SK-N-SH (cell line): ENCODE results near the gene TBL3. TPM values are rescaled to one million over a fixed set of nuclear protein-coding genes. Genes with fewer than 3 reads are reported as not detected.

Source experiments
- CTCF ChIA-PET: fragments of 300-600, 350-600 bp; formaldehyde crosslinking; extraction: SDS; loops from one replicate; lab custom pipeline; 2021; lab: Yijun Ruan, JAX
- POLR2A ChIA-PET: fragments of 350-600 bp; sonication (Branson Sonifier 250); formaldehyde crosslinking; extraction: SDS; loops from one replicate; lab custom pipeline; 2020; ENCODE audit warnings: antibody characterized with exemption, inconsistent platforms; lab: Yijun Ruan, JAX
- DNase-seq: peaks from one replicate; pipeline ENCODE4 v3.0.0; 2012
- H2AFZ ChIP-seq: fragments of 200-600 bp; sonication (generic); 2 replicates; pipeline ENCODE4 v1.8.1; 2016; ENCODE audit warnings: antibody characterized with exemption, mild to moderate bottlenecking, low read depth
- H3F3A ChIP-seq: fragments of 200-600 bp; sonication (generic); replicated peaks from 2 replicates; pipeline ENCODE3; 2016; ENCODE audit warnings: antibody characterized with exemption, mild to moderate bottlenecking; ENCODE audit not compliant: insufficient read depth
- H3K27ac ChIP-seq, 2 experiments: fragments of 200-500 bp in 1 of 2; fragments of 200-600 bp in 1 of 2; sonication (Bioruptor generic) in 1 of 2; sonication (generic), shearing (Covaris generic) in 1 of 2; 2 replicates each; pipeline versions ENCODE4 v1.5.1 to v1.6.1; 2014 to 2016; ENCODE audit warnings: low read depth in 2 of 2, inconsistent platforms in 1 of 2, low read length in 1 of 2, mild to moderate bottlenecking in 1 of 2, mixed read lengths in 1 of 2
- H3K27me3 ChIP-seq: fragments of 200-600 bp; sonication (generic), shearing (Covaris generic); 2 replicates; pipeline ENCODE4 v1.6.1; 2016; ENCODE audit warnings: mixed run types; ENCODE audit not compliant: insufficient read depth
- H3K36me3 ChIP-seq, 2 experiments: fragments of 200-500 bp in 1 of 2; fragments of 200-600 bp in 1 of 2; sonication (Bioruptor generic) in 1 of 2; sonication (generic) in 1 of 2; replicated peaks in 1 of 2; 2 replicates each; pipeline versions ENCODE3 to v1.5.1; 2014 to 2016; ENCODE audit warnings: low read length in 1 of 2, mild to moderate bottlenecking in 1 of 2; ENCODE audit not compliant: insufficient read depth in 2 of 2, control insufficient read depth in 1 of 2
- H3K4me1 ChIP-seq, 2 experiments: fragments of 200-500 bp in 1 of 2; fragments of 200-600 bp in 1 of 2; sonication (Bioruptor generic) in 1 of 2; sonication (generic), shearing (Covaris generic) in 1 of 2; 2 replicates each; pipeline versions ENCODE4 v1.5.1 to v1.6.1; 2014 to 2016; ENCODE audit warnings: low read depth in 1 of 2, low read length in 1 of 2, mixed run types in 1 of 2; ENCODE audit not compliant: insufficient read depth in 2 of 2, control insufficient read depth in 1 of 2
- H3K4me2 ChIP-seq: fragments of 200-600 bp; sonication (generic), shearing (Covaris generic); 2 replicates; pipeline ENCODE4 v1.6.1; 2017; ENCODE audit warnings: mixed run types
- H3K4me3 ChIP-seq, 2 experiments: fragments of 200-500 bp in 1 of 2; fragments of 200-600 bp in 1 of 2; sonication (Bioruptor generic) in 1 of 2; sonication (generic), shearing (Covaris generic) in 1 of 2; 2 replicates each; pipeline versions ENCODE4 v1.5.1 to v1.8.1; 2014 to 2016; ENCODE audit warnings: low read depth in 2 of 2, inconsistent platforms in 1 of 2, low read length in 1 of 2, mild to moderate bottlenecking in 1 of 2, mixed read lengths in 1 of 2, moderate library complexity in 1 of 2
- H3K79me2 ChIP-seq: fragments of 200-600 bp; sonication (generic); 2 replicates; pipeline ENCODE4 v1.8.1; 2017; ENCODE audit warnings: mild to moderate bottlenecking; ENCODE audit not compliant: insufficient read depth
- H3K9ac ChIP-seq: fragments of 200-600 bp; sonication (generic); 2 replicates; pipeline ENCODE4 v1.6.1; 2017; ENCODE audit warnings: mixed run types
- H3K9me2 ChIP-seq: fragments of 200-600 bp; sonication (generic); 2 replicates; pipeline ENCODE4 v1.6.1; 2017; ENCODE audit warnings: mixed run types
- H3K9me3 ChIP-seq: fragments of 200-600 bp; sonication (generic); 2 replicates; pipeline ENCODE4 v1.6.1; 2017; ENCODE audit warnings: mixed run types, mild to moderate bottlenecking, moderate library complexity
- H4K20me1 ChIP-seq: fragments of 200-600 bp; sonication (generic); 2 replicates; pipeline ENCODE4 v1.6.1; 2017; ENCODE audit warnings: mild to moderate bottlenecking, mixed run types; ENCODE audit not compliant: insufficient read depth
- CTCF ChIP-seq: fragments of 200-600 bp; sonication (generic); IDR thresholded peaks from 2 replicates; pipeline ENCODE4 v1.6.1; 2017; ENCODE audit warnings: antibody characterized with exemption, mild to moderate bottlenecking, moderate library complexity
- JUND ChIP-seq: IDR thresholded peaks from 2 replicates; pipeline ENCODE4 v1.4.0; 2012
- TCF12 ChIP-seq: IDR thresholded peaks from 2 replicates; pipeline ENCODE4 v1.4.0; 2012
- USF1 ChIP-seq: IDR thresholded peaks from 2 replicates; pipeline ENCODE4 v1.4.0; 2012; ENCODE audit warnings: low read depth, borderline replicate concordance
- WGBS: methylation state at CpG from one replicate; pipeline ENCODE4 v1.1.6; 2017; ENCODE audit warnings: low lambda C conversion rate; 5-methylcytosine and 5-hydroxymethylcytosine counted together
- polyA plus RNA-seq, 3 experiments: library from polyadenylated mRNA; depleted of rRNA; stranded (reverse); fragments of >200 nt; gene quantifications; 2 replicates each; pipeline ENCODE4 v1.2.3, GENCODE V29; 2012

TBL3 gene
- polyA plus RNA-seq, 1 of the 3 experiments (the other 2 are of a cell fraction) = 37.1 TPM

GRCh38 chr16:2015947-2016208 is 44.0 kb downstream of the TBL3 start:
- Histone ChIP-seq H3K4me1 (no peaks in the 10 kb centered on the region; a peak in 1 of 4 replicates), H3K9ac (no peak overlapping the region), H3K9me2 (no peaks in the 10 kb centered on the region), H3K27me3 (peaks cover 4% of the 10 kb centered on the region; the same call in 1 of the 2 replicates), H3K9me3 (no peaks in the 10 kb centered on the region), H3K4me2 (no peak overlapping the region), H3K79me2 (no peaks in the 10 kb centered on the region), H2AFZ (no peak overlapping the region), H4K20me1 (no peaks in the 10 kb centered on the region), H3F3A (no peaks in the 10 kb centered on the region), H3K27ac (no peak overlapping the region)
- POLR2A ChIA-PET = interaction anchor here (1.3 kb wide), 1 partner anchor 139 kb away, joined by 5 read pairs; the partner anchor contains the start of gene TRAF7
- CTCF ChIA-PET = interaction anchor here (0.6 to 2.3 kb wide), 11 partner anchors 12 to 152 kb away, joined by 3 to 17 read pairs (median 4); partner anchors contain the start of gene RPS2
- 87% methylated on average over 7 of the region's 7 CpGs for WGBS
- no peak for TF ChIP-seq TCF12
- no peak for TF ChIP-seq JUND
- TF ChIP-seq, all 33 proteins: peak for 0
- Histone ChIP-seq H3K4me3 (no peak overlapping the region), H3K36me3 (no peaks in the 10 kb centered on the region)
- DNase-seq = no peak

- CTCF ChIA-PET = interaction anchor here (0.6 to 2.3 kb wide), 12 partner anchors 11 to 151 kb away, joined by 3 to 17 read pairs (median 4); partner anchors contain the start of gene RPS2
Measured at GRCh38 chr16:2016407-2016922, 44.6 kb downstream of the TBL3 start.

More at GRCh38 chr16:2016407-2016922, 44.6 kb downstream of the TBL3 start:
- Histone ChIP-seq H3F3A (no peaks in the 10 kb centered on the region), H2AFZ (no peak overlapping the region), H3K27ac (no peak overlapping the region), H4K20me1 (no peaks in the 10 kb centered on the region), H3K27me3 (peaks cover 4% of the 10 kb centered on the region; the same call in 1 of the 2 replicates), H3K9me3 (no peaks in the 10 kb centered on the region), H3K4me2 (no peak overlapping the region), H3K4me3 (no peak overlapping the region; a peak in 1 of 4 replicates), H3K9ac (no peak overlapping the region), H3K4me1 (no peaks in the 10 kb centered on the region; a peak in 1 of 4 replicates), H3K36me3 (no peaks in the 10 kb centered on the region), H3K79me2 (no peaks in the 10 kb centered on the region), H3K9me2 (no peaks in the 10 kb centered on the region)
- DNase-seq = peak; percentile 77
- 50% methylated on average over 10 of the region's 13 CpGs for WGBS
- POLR2A ChIA-PET = interaction anchor here (0.5 to 1.3 kb wide), 3 partner anchors 112 to 139 kb away, joined by 3 to 5 read pairs (median 5); partner anchors contain the start of gene TRAF7
- peak; percentile 64 for TF ChIP-seq CTCF
- no peak for TF ChIP-seq USF1
